Vagina (tissue), 2 donors: ENCODE data around the gene ABHD6.

ENCODE experiments used
- POLR2A ChIP-seq, 2 donors: fragments of 450-650 bp; IDR thresholded peaks; one replicate each; pipeline ENCODE4 v1.6.1; 2017; ENCODE audit warnings: antibody characterized with exemption in 2 of 2, mild to moderate bottlenecking in 2 of 2, moderate library complexity in 2 of 2
- POLR2AphosphoS5 ChIP-seq, 2 donors: sonication (generic); formaldehyde crosslinking; IDR thresholded peaks; one replicate each; pipeline ENCODE4 v1.9.0; 2017; ENCODE audit warnings: antibody characterized with exemption in 2 of 2, mild to moderate bottlenecking in 2 of 2, low read depth in 1 of 2; ENCODE audit not compliant: insufficient read depth in 1 of 2
- TF ChIP-seq, protein P1 (sequence below), 3 experiments: fragments of 450-650 bp in 2 of 3; fragments of 200-600 bp in 1 of 3; sonication (generic) in 1 of 3; IDR thresholded peaks; one replicate each; pipeline ENCODE4 v1.5.1; 2017 to 2019; ENCODE audit warnings: antibody characterized with exemption in 3 of 3, mild to moderate bottlenecking in 2 of 3, moderate library complexity in 2 of 3

DNA sequence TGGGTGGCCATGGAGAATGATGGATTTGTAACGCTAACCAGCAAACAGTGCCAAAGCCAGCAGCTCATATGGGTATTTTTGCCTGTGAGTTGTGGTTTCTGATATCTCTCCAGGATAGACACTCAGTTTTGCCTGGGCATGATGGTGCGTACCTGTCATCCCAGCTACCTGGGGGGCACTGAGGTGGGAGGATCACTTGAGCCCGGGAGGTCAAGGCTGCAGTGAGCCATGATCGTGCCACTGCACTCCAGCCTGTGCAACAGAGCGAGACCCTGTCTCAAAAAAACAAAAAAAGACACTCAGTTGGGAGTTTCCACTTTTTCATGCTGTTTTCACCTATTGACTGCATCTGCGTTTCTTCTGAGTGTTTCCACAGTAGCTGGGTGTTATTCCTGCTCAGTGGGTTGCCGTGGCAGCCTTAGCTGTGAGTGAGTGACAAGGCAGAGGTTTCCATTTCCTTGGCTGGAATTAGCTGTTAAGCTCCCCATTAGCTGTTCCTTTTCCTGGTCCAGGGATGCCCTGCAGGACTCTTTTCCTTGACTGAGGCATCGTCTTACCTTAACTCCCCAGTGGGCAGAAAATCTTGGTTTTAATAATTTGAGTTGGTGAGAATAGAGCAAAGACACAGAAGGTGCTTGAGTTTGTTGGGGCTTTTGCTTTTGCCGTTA is 54.2 kb downstream of the ABHD6 start:
- TF ChIP-seq, protein P1, sequence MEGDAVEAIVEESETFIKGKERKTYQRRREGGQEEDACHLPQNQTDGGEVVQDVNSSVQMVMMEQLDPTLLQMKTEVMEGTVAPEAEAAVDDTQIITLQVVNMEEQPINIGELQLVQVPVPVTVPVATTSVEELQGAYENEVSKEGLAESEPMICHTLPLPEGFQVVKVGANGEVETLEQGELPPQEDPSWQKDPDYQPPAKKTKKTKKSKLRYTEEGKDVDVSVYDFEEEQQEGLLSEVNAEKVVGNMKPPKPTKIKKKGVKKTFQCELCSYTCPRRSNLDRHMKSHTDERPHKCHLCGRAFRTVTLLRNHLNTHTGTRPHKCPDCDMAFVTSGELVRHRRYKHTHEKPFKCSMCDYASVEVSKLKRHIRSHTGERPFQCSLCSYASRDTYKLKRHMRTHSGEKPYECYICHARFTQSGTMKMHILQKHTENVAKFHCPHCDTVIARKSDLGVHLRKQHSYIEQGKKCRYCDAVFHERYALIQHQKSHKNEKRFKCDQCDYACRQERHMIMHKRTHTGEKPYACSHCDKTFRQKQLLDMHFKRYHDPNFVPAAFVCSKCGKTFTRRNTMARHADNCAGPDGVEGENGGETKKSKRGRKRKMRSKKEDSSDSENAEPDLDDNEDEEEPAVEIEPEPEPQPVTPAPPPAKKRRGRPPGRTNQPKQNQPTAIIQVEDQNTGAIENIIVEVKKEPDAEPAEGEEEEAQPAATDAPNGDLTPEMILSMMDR (IDR thresholded peaks at IDR 0.05), result no peak
- no peak for TF ChIP-seq POLR2AphosphoS5 (IDR thresholded peaks at IDR 0.05; ENCODE audit: insufficient read depth in 1 of 2, low read depth in 1 of 2)
- TF ChIP-seq POLR2A (IDR thresholded peaks at IDR 0.05), result no peak
